Lung (tissue), 12 donors: ENCODE measurements around the gene TRMT1L. TPM values are rescaled to one million over a fixed set of nuclear protein-coding genes. Genes with fewer than 3 reads are reported as not detected.

Source experiments
- ATAC-seq: fragments of 200-7000 bp; cut with Tn5 transposase; one replicate; pipeline ENCODE4 v1.9.1; 2020; ENCODE audit warnings: moderate number of reproducible peaks; ENCODE audit not compliant: insufficient read depth, low FRiP score
- DNase-seq, 3 donors: peaks; one replicate each; pipeline ENCODE4 v3.0.0-alpha.2; 2013 to 2017
- H3K27ac ChIP-seq, 2 donors: one replicate each; pipeline ENCODE4 v1.5.1; 2013; ENCODE audit warnings: mild to moderate bottlenecking in 2 of 2, moderate library complexity in 2 of 2, control low read depth in 1 of 2, inconsistent platforms in 1 of 2, low read depth in 1 of 2, low read length in 1 of 2
- H3K27me3 ChIP-seq, 3 donors: one replicate each; pipeline ENCODE4 v1.5.1; 2013; ENCODE audit warnings: low read length in 2 of 3; ENCODE audit not compliant: control insufficient read depth in 3 of 3, insufficient read depth in 3 of 3
- H3K36me3 ChIP-seq, 4 donors: one replicate each; pipeline ENCODE4 v1.5.1; 2013; ENCODE audit warnings: low read length in 4 of 4, mild to moderate bottlenecking in 1 of 4, moderate library complexity in 1 of 4; ENCODE audit not compliant: control insufficient read depth in 4 of 4, insufficient read depth in 4 of 4
- H3K4me1 ChIP-seq, 5 donors: one replicate each; pipeline ENCODE4 v1.5.1; 2013; ENCODE audit warnings: low read length in 5 of 5, mild to moderate bottlenecking in 2 of 5, moderate library complexity in 1 of 5; ENCODE audit not compliant: control insufficient read depth in 5 of 5, insufficient read depth in 5 of 5
- H3K4me3 ChIP-seq: one replicate; pipeline ENCODE4 v1.5.1; 2013; ENCODE audit warnings: mild to moderate bottlenecking, control low read depth, moderate library complexity
- H3K9ac ChIP-seq, 2 donors: one replicate each; pipeline ENCODE4 v1.5.1; 2013; ENCODE audit warnings: low read length in 2 of 2, control low read depth in 1 of 2; ENCODE audit not compliant: insufficient read depth in 1 of 2
- H3K9me3 ChIP-seq, 4 donors: one replicate each; pipeline ENCODE4 v1.5.1; 2013; ENCODE audit warnings: low read length in 3 of 4, mild to moderate bottlenecking in 1 of 4, moderate library complexity in 1 of 4; ENCODE audit not compliant: control insufficient read depth in 4 of 4, insufficient read depth in 3 of 4
- CTCF ChIP-seq: IDR thresholded peaks from 2 replicates; pipeline ENCODE4 v1.5.1; 2012; ENCODE audit warnings: mild to moderate bottlenecking; ENCODE audit errors: control extremely low read depth, extremely low read depth
- WGBS, 2 donors: extraction: QIAGEN DNeasy Blood & Tissue Kit; methylation state at CpG; one replicate each; pipeline ENCODE4 v1.1.7; 2013; 5-methylcytosine and 5-hydroxymethylcytosine counted together
- polyA plus RNA-seq, 2 donors: library from polyadenylated mRNA; stranded (reverse); fragments of 200-250 nt; gene quantifications; one replicate each; pipeline ENCODE4 v1.2.1, GENCODE V29; 2013
- total RNA-seq, 2 donors: library from RNA; depleted of rRNA in 1 of 2; stranded (reverse); fragments of >200 nt in 1 of 2; gene quantifications; one replicate each; pipeline ENCODE4 v1.2.1, GENCODE V29; 2014 to 2021
- donor health status: control.
- donor health status: control.
- donor health status: Bipolar disorder and iron deficiency.
- donor health status: healthy.
- donor health status: DM: yes; HTN: yes; CAD: no.

The TRMT1L gene
- total and polyA plus RNA-seq, 4 donors, result 5.8 to 30.3 (median 13.0) TPM

- Histone ChIP-seq H3K9me3 (no peaks in the 10 kb centered on the region), H3K4me3 (no peak overlapping the region), H3K4me1 (peaks cover 0 to 12% (median 0%) of the 10 kb centered on the region in 5 donors), H3K27ac (no peak overlapping the region), H3K9ac (no peak overlapping the region), H3K36me3 (no peaks in the 10 kb centered on the region), H3K27me3 (no peaks in the 10 kb centered on the region)
- no peak for TF ChIP-seq CTCF
- ATAC-seq (no peak), DNase-seq (no peak)
Observed at GRCh38 chr1:185070051-185070450, 86.7 kb downstream of the TRMT1L start.

GRCh38 chr1:185069202-185069772, 87.5 kb downstream of the TRMT1L start:
- H3K27ac ChIP-seq, result no peak overlapping the region
- no peak overlapping the region for H3K9ac ChIP-seq
- ATAC-seq (no peak), DNase-seq (no peak)
- TF ChIP-seq CTCF, result no peak
- no peaks in the 10 kb centered on the region for H3K27me3 ChIP-seq
- no peak overlapping the region for H3K4me3 ChIP-seq
- no peaks in the 10 kb centered on the region for H3K9me3 ChIP-seq
- no peaks in the 10 kb centered on the region for H3K36me3 ChIP-seq
- WGBS, 2 donors, result 76 to 89% methylated on average over 4 of the region's 4 CpGs
- H3K4me1 ChIP-seq, result peaks cover 0 to 10% (median 0%) of the 10 kb centered on the region in 5 donors

- H3K4me3 ChIP-seq, result no peak overlapping the region
- no peaks in the 10 kb centered on the region for H3K27me3 ChIP-seq
- H3K9ac ChIP-seq, result no peak overlapping the region
- peaks cover 0 to 2% (median 0%) of the 10 kb centered on the region in 4 donors for H3K9me3 ChIP-seq
- DNase-seq (no peak), ATAC-seq (no peak)
- H3K4me1 ChIP-seq, result peaks cover 0 to 8% (median 0%) of the 10 kb centered on the region in 5 donors
- no peak for TF ChIP-seq CTCF
- no peaks in the 10 kb centered on the region for H3K36me3 ChIP-seq
- no peak overlapping the region for H3K27ac ChIP-seq
Observed at GRCh38 chr1:185068341-185068740, 88.4 kb downstream of the TRMT1L start.

Other genes with a start within 250 kb of the TRMT1L start
- gene NIBAN1, start 182.4 kb downstream of the TRMT1L start, total RNA-seq, result 10 to 100 TPM; 25.9 to 38.5 TPM
- 10 to 100 TPM in 1 of 2 donors, 1 to 10 TPM in 1; 7.5 to 28.8 TPM for gene NIBAN1, start 182.4 kb downstream of the TRMT1L start, polyA plus RNA-seq
- 10 to 100 TPM; 17.1 to 31.5 TPM for gene RNF2, start 111.4 kb downstream of the TRMT1L start, total RNA-seq
- 1 to 10 TPM; 4.7 to 7.4 TPM for gene RNF2, start 111.4 kb downstream of the TRMT1L start, polyA plus RNA-seq
- 10 to 100 TPM in 1 of 2 donors, 1 to 10 TPM in 1; 4.0 to 19.4 TPM for gene SWT1, start 214 bp upstream of the TRMT1L start, total RNA-seq
- gene SWT1, start 214 bp upstream of the TRMT1L start, polyA plus RNA-seq, result 1 to 10 TPM; 1.1 to 2.7 TPM
- gene IVNS1ABP, start 160.3 kb upstream of the TRMT1L start, total RNA-seq, result 100 to 1,000 TPM; 102 to 218 TPM
- gene IVNS1ABP, start 160.3 kb upstream of the TRMT1L start, polyA plus RNA-seq, result 100 to 1,000 TPM in 1 of 2 donors, 10 to 100 TPM in 1; 39.3 to 127 TPM